GM12873 (cell line): ENCODE results near the gene UBE4A.

Experiments used
- TF ChIP-seq, protein P1 (sequence below): IDR thresholded peaks from 2 replicates; pipeline ENCODE4 v1.5.1; 2012; ENCODE audit warnings: low read depth, mild to moderate bottlenecking, moderate library complexity, low read length, control low read depth; ENCODE audit not compliant: insufficient read depth; ENCODE audit errors: missing control alignments

The UBE4A gene

GRCh38 chr11:118318124-118318523 lies 41.3 kb upstream of the UBE4A start:
- TF ChIP-seq, protein P1, sequence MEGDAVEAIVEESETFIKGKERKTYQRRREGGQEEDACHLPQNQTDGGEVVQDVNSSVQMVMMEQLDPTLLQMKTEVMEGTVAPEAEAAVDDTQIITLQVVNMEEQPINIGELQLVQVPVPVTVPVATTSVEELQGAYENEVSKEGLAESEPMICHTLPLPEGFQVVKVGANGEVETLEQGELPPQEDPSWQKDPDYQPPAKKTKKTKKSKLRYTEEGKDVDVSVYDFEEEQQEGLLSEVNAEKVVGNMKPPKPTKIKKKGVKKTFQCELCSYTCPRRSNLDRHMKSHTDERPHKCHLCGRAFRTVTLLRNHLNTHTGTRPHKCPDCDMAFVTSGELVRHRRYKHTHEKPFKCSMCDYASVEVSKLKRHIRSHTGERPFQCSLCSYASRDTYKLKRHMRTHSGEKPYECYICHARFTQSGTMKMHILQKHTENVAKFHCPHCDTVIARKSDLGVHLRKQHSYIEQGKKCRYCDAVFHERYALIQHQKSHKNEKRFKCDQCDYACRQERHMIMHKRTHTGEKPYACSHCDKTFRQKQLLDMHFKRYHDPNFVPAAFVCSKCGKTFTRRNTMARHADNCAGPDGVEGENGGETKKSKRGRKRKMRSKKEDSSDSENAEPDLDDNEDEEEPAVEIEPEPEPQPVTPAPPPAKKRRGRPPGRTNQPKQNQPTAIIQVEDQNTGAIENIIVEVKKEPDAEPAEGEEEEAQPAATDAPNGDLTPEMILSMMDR: no peak

DNA sequence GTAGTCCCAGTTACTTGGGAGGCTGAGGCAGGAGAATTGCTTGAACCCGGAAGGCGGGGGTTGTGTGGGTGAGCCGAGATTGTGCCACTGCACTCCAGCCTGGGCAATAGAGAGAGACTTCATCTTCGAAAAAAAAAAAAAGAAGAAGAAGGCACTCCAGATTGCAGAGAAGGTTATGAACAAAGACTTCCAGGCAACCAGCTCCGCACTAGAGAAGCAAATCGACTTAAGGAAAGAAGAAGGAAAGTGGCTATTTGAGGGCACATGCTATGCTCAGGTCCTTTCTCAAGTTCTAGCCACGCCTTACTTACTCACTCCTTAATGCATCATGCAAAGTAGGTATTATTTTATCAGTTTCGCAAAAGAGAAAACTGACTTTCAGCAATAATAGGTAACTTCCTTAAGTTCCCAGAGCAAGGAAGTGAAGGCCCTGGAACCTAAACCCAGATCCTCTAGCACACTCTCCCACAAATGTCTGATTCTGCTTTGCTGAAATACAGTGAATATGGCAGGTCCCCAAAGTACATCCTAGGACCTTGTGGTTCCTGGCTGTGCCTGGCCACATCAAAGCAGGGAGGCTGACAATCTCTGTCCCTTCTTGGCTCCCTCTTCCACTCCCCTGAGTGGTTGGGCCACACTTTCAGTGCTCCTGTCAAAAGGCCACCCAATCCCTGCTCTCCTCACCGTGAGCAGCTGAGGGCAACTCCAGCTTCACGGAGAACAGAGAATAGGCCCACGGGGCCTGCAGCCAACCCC lies 40.6 kb upstream of the UBE4A start:
- TF ChIP-seq, protein P1: no peak

DNA sequence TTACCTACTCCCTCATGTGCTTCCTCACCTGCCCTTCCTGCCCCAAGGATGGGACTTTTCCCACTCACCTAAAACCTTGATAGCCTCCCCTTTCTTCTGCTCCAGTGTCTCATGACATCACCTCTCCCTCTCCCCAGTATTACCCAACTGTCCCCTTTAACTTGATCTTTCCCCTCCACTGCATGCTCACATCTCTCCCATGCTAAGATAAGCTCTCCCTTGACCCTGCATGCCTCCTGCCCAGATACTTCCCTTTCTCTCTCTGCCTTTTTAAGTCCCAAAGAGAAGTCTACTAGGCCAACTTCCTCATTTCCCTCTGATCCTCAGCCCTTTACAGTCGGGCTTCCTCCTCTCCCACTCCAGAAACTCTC lies 40.1 kb upstream of the UBE4A start:
- TF ChIP-seq, protein P1: no peak

DNA sequence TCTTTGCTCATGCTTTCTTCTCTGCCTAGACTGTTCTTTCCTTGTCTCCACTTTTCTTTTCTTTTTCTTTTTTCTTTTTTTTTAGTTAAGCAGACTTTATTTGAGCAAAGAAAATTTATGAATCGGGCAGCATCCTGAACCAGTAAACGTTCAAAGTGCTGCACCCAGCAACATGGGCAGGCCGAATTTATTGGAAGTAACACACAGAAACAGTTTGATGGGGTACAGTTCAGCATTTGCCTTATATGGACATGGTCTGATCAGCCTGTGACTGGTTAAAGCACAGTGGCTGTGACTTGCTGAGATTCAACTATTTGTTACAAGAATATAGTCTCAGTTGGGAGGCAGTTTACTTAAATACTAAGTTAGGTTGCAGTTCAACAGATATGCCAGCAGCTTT lies 38.9 kb upstream of the UBE4A start:
- TF ChIP-seq, protein P1: no peak

- TF ChIP-seq, protein P1: no peak
Measured at GRCh38 chr11:118321386-118322082, 37.9 kb upstream of the UBE4A start.

DNA sequence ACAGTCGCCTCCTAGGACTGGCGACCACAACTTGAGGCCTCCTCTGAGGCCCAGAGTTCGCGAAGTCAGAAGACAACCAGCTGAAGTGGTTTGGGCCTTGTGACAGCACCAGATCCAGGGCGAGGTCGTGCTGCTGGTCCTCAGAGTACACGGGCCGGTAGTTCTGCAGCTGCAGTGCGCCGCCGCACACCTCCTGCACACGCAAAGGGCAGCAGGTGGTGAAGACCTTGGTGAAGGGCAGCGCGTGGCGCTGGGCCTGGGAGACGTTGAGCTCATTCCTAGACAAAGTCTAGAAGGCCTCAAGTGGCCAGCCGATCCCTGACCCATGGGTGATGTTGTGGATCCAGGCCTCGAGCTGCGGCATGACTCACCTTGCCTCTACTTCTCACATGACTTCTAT lies 36.7 kb upstream of the UBE4A start:
- TF ChIP-seq, protein P1: no peak

DNA sequence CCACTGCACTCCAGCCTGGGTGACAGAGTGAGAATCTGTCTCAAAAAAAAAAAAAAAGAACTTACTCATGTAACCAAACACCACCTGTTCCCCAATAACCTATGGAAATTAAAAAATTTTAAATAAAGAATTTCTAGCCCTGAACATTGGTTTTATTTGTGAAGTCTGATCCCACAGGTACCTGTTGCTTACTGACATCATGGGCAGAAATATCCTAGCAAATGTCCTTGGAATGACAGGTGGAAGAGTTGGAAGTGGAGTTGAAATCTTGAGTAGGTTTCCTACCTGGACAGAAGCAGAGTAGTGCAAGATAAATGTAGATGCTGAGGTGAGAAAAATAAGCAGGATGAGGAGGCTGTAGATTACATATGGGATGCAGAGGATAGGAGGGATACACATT lies 34.1 kb upstream of the UBE4A start:
- TF ChIP-seq, protein P1: no peak
